SU-DHL-6 (cell line): ENCODE results near the gene OR9Q1.

Source experiments
- H2AFZ ChIP-seq: fragments of 200-600 bp; sonication (generic); 2 replicates; pipeline ENCODE4 v1.6.1; 2014; ENCODE audit warnings: low read depth, mild to moderate bottlenecking, moderate library complexity, mixed read lengths, antibody characterized with exemption, low read length; ENCODE audit not compliant: severe bottlenecking
- H3F3A ChIP-seq: fragments of 200-600 bp; shearing (Covaris generic); 2 replicates; pipeline ENCODE4 v1.6.0; 2016; ENCODE audit warnings: antibody characterized with exemption, mild to moderate bottlenecking; ENCODE audit not compliant: insufficient read depth
- H3K27ac ChIP-seq: fragments of 200-600 bp; sonication (generic); 2 replicates; pipeline ENCODE4 v1.5.1; 2016; ENCODE audit warnings: low read depth, mild to moderate bottlenecking, low read length, moderate library complexity, mixed read lengths
- H3K27me3 ChIP-seq: fragments of 200-600 bp; sonication (generic), shearing (Covaris generic); 2 replicates; pipeline ENCODE4 v1.6.0; 2014; ENCODE audit warnings: mild to moderate bottlenecking, low read length
- H3K36me3 ChIP-seq: fragments of 200-600 bp; sonication (generic); 2 replicates; pipeline ENCODE4 v1.6.1; 2014; ENCODE audit warnings: mild to moderate bottlenecking, low read length, mixed read lengths
- H3K4me2 ChIP-seq: fragments of 300-600, 200-600 bp; shearing (Covaris generic), sonication (generic); 2 replicates; pipeline ENCODE4 v1.6.0; 2014; ENCODE audit warnings: low read length, low read depth, mild to moderate bottlenecking; ENCODE audit not compliant: poor library complexity, severe bottlenecking
- H3K4me3 ChIP-seq: fragments of 200-600 bp; sonication (generic); 2 replicates; pipeline ENCODE4 v1.5.1; 2014; ENCODE audit warnings: antibody characterized with exemption, low read length, mild to moderate bottlenecking, mixed read lengths; ENCODE audit not compliant: insufficient read depth, poor library complexity, severe bottlenecking
- H3K79me2 ChIP-seq: fragments of 200-600 bp; sonication (generic); 2 replicates; pipeline ENCODE4 v1.6.1; 2014; ENCODE audit warnings: mild to moderate bottlenecking, low read length, moderate library complexity; ENCODE audit not compliant: insufficient read depth
- H3K9ac ChIP-seq: fragments of 200-600 bp; sonication (generic); 2 replicates; pipeline ENCODE4 v1.7.0; 2014; ENCODE audit warnings: mild to moderate bottlenecking, low read length
- H3K9me2 ChIP-seq: fragments of 200-600 bp; sonication (generic); replicated peaks from 2 replicates; pipeline ENCODE4 v1.6.1; 2014; ENCODE audit warnings: low read length; ENCODE audit not compliant: insufficient read depth
- H3K9me3 ChIP-seq: fragments of 200-600 bp; sonication (generic); 2 replicates; pipeline ENCODE4 v1.6.1; 2014; ENCODE audit warnings: low read length, mixed read lengths; ENCODE audit not compliant: insufficient read depth
- H4K20me1 ChIP-seq: fragments of 200-600 bp; sonication (generic); 2 replicates; pipeline ENCODE4 v1.6.1; 2014; ENCODE audit warnings: low read depth, mild to moderate bottlenecking, antibody characterized with exemption, low read length, moderate library complexity, mixed read lengths
- CTCF ChIP-seq: fragments of 200-600 bp; sonication (generic); IDR thresholded peaks from one replicate; pipeline ENCODE4 v1.5.1; 2017; ENCODE audit warnings: antibody characterized with exemption, mild to moderate bottlenecking, low read length, moderate library complexity; ENCODE audit not compliant: insufficient read depth, poor library complexity, severe bottlenecking
- EZH2phosphoT487 ChIP-seq: fragments of 200-600 bp; sonication (generic), shearing (Covaris generic); conservative IDR thresholded peaks from 2 replicates; pipeline ENCODE4 v1.6.1; 2018; ENCODE audit warnings: mild to moderate bottlenecking, antibody characterized with exemption, low read length, moderate library complexity, mixed read lengths

The OR9Q1 gene

GRCh38 chr11:58125469-58125868 lies 101.8 kb downstream of the OR9Q1 start, which contains the start of gene OR9I1:
Gene OR9I1 (minus strand): TSS chr11:58125530. CDS start chr11:58119444, 6,086 bp downstream.
- TF ChIP-seq EZH2phosphoT487: no peak
- TF ChIP-seq CTCF: no peak
- no peak within 1 kb of the TSS for H3K4me3 ChIP-seq
- no peaks in the 10 kb centered on the region for H3K79me2 ChIP-seq
- no peaks in the 10 kb centered on the region for H3K9me2 ChIP-seq
- no peak within 1 kb of the TSS for H3K27ac ChIP-seq
- H3F3A ChIP-seq: no peaks in the 10 kb centered on the region
- no peaks in the 10 kb centered on the region for H3K36me3 ChIP-seq
- H3K4me2 ChIP-seq: no peak within 1 kb of the TSS
- H3K9me3 ChIP-seq: no peaks in the 10 kb centered on the region
- H3K9ac ChIP-seq: no peak within 1 kb of the TSS
- no peaks in the 10 kb centered on the region for H3K27me3 ChIP-seq
- H2AFZ ChIP-seq: no peak within 1 kb of the TSS
- H4K20me1 ChIP-seq: no peaks in the 10 kb centered on the region

- Histone ChIP-seq H3K4me2 (no peak overlapping the region), H3K9ac (no peak overlapping the region), H3K9me2 (no peaks in the 10 kb centered on the region), H2AFZ (no peak overlapping the region), H4K20me1 (no peaks in the 10 kb centered on the region), H3K27ac (no peak overlapping the region), H3K9me3 (no peaks in the 10 kb centered on the region), H3K36me3 (no peaks in the 10 kb centered on the region), H3K79me2 (no peaks in the 10 kb centered on the region), H3K27me3 (no peaks in the 10 kb centered on the region), H3F3A (no peaks in the 10 kb centered on the region), H3K4me3 (no peak overlapping the region)
- TF ChIP-seq EZH2phosphoT487: no peak
- TF ChIP-seq CTCF: no peak
Measured at GRCh38 chr11:58127350-58127749, 103.7 kb downstream of the OR9Q1 start.

- no peaks in the 10 kb centered on the region for H3K79me2 ChIP-seq
- H3K4me2 ChIP-seq: no peak overlapping the region
- H3K4me3 ChIP-seq: no peak overlapping the region
- no peak for TF ChIP-seq EZH2phosphoT487
- TF ChIP-seq CTCF: no peak
- no peaks in the 10 kb centered on the region for H3K27me3 ChIP-seq
- H3K9ac ChIP-seq: no peak overlapping the region
- H3K9me3 ChIP-seq: no peaks in the 10 kb centered on the region
- H3K27ac ChIP-seq: no peak overlapping the region
- H4K20me1 ChIP-seq: no peaks in the 10 kb centered on the region
- no peaks in the 10 kb centered on the region for H3K9me2 ChIP-seq
- H3F3A ChIP-seq: no peaks in the 10 kb centered on the region
- H3K36me3 ChIP-seq: no peaks in the 10 kb centered on the region
- no peak overlapping the region for H2AFZ ChIP-seq
Measured at GRCh38 chr11:58133309-58134076, 109.8 kb downstream of the OR9Q1 start.
